Activated T-helper 1 cell treated with Interleukin-2 at 50 U/mL for 16 hours (primary cell): Measurements from ENCODE around the gene WBP1.
"Not testable (repeated sequence)": the region's sequence is repeated elsewhere in the genome, so short reads cannot be mapped to it uniquely, and the experiment has no call there.

Experiments
- DNase-seq: peaks from one replicate; pipeline ENCODE4 v3.0.0-alpha.2; 2020; ENCODE audit warnings: low read depth

Gene WBP1

GRCh38 chr2:74427551-74427950, 30.7 kb upstream of the WBP1 start:
- no peak for DNase-seq

GRCh38 chr2:74428675-74429074, 29.6 kb upstream of the WBP1 start:
- DNase-seq = no peak

- no peak for DNase-seq
Measured at GRCh38 chr2:74429487-74430451, 28.5 kb upstream of the WBP1 start.

- no peak for DNase-seq
Measured at GRCh38 chr2:74430502-74430901, 27.7 kb upstream of the WBP1 start.

DNA sequence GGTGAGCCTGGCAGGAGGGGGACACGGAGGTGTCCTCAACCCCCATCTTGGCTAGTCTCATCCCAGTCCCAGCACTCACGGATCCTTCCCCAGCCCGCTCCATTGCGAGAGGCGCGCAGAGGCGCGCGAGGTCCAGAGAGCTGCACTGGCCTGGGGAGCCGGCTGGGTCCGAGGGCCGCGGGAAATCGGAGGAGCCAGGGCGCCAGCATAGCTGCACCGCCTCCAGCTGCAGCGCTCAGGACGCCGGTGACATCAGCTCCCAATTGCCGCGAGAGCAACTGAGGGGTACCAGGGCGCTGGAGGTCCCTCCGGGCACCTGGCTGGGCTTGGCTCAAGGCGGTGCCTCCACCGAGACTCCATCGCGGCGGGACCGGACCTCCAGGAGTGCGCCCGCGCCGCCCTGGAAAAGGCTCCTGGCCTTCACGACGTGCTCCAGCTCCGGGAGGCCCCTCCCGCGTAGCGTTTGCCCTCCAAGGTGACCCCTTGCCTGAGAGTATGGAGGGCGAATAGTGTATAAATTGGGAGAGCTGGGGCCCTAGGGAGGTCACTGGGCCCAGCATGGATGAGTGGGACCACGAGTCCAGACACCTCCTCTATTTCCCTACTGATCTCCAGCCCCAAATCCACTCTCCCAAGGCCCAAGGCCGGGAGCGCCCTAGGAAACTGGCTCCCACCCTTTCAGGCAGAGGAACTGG, 22.0 kb upstream of the WBP1 start:
- no peak for DNase-seq

DNA sequence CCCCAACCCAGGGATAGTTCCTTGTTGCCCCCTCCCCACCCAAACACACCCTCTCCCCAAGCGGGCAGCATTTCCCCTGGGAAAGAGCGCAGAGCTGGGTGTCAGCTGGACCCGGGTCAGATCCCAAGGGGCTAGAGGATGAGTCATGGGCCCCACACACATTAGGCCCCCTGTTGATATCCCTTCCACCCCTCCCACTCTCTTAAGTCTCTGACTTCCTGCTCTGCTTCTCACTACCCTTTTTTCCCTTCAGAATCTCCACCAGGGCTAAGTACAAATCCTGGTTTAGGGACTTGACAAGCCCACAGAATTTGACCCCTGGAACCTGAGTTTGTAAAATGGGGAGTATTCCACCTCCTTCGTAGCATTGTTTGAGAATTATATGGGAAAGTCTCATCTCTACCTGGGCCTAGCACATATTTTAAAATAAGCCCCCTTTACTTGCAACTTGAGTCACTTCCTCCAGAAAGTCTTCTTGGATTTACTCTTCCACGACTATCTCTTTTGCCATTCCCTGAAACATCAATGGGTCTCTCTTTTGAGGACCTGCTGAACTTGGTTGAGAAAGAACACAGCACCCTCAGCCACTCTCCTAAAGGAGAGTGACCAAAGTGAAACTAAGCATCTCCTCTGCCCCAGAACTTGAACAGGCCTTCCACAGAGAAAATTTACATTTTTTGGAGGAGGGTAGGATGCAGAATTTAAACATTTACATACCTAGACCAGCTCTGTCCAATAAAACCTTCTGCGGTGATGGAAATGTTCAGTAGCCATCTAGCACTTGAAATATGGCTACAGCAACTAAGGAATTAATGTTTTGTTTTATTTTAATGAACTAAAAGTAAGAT, 21.2 kb upstream of the WBP1 start:
- no peak for DNase-seq

DNA sequence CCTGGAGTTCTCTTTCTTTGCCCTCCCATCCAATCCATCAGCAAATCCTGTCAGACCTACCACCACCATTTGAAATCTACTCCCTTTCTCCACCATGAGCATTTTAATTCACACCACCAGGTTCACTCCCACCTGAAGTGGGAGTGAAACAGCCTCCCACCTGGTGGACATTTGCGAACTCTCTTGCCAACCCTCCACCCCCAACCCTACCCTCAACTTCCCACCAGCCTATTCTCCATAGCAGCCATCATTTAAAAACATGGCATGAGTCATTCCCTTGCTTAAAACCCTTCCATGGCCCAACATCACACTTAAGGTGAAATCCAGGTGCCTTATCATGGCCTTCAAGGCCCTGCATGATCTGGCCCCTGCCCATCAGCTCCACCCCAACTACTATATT, 20.0 kb upstream of the WBP1 start:
- no peak for DNase-seq

DNA sequence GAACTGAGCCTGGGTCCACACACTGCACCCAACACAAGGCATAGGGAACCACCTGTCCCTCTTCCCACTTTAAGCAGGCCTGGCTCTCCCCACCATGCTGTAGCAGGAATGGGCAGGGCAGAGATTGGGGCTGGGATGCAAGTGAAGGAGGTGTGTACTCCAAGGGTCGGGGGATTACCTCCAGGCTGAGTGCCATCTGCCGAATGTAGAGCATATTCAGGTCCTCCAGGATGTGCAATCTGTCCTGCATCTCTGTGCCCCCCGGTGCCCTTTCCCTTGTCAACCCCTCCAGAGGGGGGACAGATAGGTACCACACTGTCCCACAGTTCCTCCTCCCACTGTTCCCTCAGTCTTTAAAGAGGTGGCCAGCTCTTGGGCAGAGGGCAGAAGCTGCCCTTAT, 18.9 kb upstream of the WBP1 start:
- DNase-seq = no peak

- no peak for DNase-seq
Measured at GRCh38 chr2:74439803-74440377, 18.3 kb upstream of the WBP1 start.

GRCh38 chr2:74440378-74441169, 17.7 kb upstream of the WBP1 start:
- no peak for DNase-seq

- DNase-seq = no peak
Measured at GRCh38 chr2:74441170-74441689, 17.0 kb upstream of the WBP1 start.

GRCh38 chr2:74441690-74442482, 16.4 kb upstream of the WBP1 start, which contains the start of gene RTKN:
RTKN (minus strand) TSS chr2:74441937; CDS start chr2:74441816, 121 bp downstream.
- no peak for DNase-seq

DNA sequence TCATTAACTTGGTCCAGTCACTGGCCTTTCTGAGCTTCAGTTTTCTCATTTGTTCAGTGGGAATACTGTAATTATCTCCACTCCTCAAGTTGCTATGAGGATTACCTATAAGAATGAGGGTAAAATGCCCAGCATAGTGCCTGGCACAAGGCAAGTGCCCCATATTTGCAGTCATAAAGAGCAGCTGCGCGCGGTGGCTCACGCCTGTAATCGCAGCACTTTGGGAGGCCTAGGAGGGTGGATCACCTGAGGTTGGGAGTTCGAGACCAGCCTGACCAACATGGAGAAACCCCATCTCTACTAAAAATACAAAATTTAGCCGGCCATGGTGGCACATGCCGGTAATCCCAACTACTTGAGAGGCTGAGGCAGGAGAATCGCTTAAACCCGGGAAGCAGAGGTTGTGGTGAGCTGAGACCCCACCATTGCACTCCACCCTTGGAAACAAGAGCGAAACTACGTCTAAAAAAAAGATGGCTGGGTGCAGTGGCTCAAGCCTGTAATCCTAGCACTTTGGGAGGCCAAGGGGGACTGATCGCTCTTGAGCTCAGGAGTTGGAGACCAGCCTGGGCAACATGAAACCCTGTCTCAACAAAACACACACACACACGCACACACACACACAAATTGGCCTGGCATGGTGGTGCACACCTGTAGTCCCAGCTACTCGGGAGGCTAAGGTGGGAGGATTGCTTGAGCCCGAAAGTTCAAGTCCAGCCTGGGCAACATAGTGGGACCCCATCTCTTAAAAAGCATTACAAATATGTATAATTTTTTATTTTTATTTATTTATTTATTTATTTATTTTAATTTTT, 15.5 kb upstream of the WBP1 start:
- DNase-seq = not testable (repeated sequence)

GRCh38 chr2:74444498-74445318, 13.5 kb upstream of the WBP1 start:
- DNase-seq = no peak

GRCh38 chr2:74447230-74447999, 10.8 kb upstream of the WBP1 start:
- DNase-seq = no peak

DNA sequence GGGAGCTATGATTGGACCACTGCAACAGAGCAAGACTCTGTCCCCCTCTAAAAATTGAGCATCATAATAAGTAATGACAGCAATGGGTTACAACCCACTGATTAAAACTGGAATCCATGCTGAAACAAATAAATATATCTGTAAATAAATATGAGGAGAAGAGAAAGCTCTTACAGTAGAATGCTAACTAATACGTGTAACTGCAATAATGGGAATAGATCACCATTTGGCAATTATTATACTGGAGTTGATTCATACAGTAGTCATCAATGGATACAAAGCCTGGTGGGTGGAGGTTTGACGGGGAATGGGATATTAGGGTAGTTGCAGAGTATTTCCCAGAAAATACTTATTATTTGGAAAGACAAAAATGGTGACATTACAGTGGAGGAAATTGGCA, 9.5 kb upstream of the WBP1 start:
- no peak for DNase-seq

- DNase-seq = no peak
Measured at GRCh38 chr2:74450570-74451190, 7.6 kb upstream of the WBP1 start.
